Stimulated activated CD4-positive, alpha-beta T cell treated with anti-CD3 and anti-CD28 coated beads, Interleukin-12 subunit alpha, Interleukin-12 subunit beta, amount 100 ng/mL, for 48 hours (primary cell): ENCODE measurements around the gene NCAM1.

Source experiments
- DNase-seq, 3 donors: peaks; one replicate each; pipeline ENCODE4 v3.0.0-alpha.2; 2020; ENCODE audit warnings: low read depth in 2 of 3, low spot score in 1 of 3

Gene NCAM1

GRCh38 chr11:113129261-113129992 is 168.2 kb downstream of the NCAM1 start:
- DNase-seq: no peak

GRCh38 chr11:113131036-113131775 is 170.0 kb downstream of the NCAM1 start:
- no peak for DNase-seq

- DNase-seq: no peak
These were observed 171.9 kb downstream of the NCAM1 start for GRCh38 chr11:113133071-113133470.

GRCh38 chr11:113134626-113135025 is 173.4 kb downstream of the NCAM1 start:
- no peak for DNase-seq

GRCh38 chr11:113137713-113138529 is 176.7 kb downstream of the NCAM1 start:
- DNase-seq: no peak

GRCh38 chr11:113138731-113139130 is 177.5 kb downstream of the NCAM1 start:
- no peak for DNase-seq

GRCh38 chr11:113141010-113141409 is 179.8 kb downstream of the NCAM1 start:
- no peak for DNase-seq

DNA sequence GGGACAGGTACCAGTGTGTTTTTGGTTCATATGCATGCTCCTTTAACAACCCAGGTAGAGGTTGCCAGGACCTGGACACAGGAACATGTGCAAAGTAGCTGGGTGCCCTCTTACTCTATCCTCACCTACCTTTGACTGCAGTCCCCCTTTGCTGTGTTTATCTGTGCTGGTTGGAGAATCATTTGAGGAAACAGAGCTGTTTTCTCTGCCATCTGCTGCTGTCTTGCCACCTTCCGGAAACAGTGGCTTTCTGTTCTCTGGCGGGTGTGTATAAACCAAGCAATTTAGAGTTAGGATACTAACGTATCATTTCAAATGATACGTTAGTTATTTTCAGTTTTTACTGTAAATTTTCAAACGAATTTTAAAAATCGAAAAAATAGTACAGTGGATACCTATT is 181.3 kb downstream of the NCAM1 start:
- DNase-seq: no peak

- DNase-seq: no peak
These were observed 186.0 kb downstream of the NCAM1 start for GRCh38 chr11:113147249-113147648.

DNA sequence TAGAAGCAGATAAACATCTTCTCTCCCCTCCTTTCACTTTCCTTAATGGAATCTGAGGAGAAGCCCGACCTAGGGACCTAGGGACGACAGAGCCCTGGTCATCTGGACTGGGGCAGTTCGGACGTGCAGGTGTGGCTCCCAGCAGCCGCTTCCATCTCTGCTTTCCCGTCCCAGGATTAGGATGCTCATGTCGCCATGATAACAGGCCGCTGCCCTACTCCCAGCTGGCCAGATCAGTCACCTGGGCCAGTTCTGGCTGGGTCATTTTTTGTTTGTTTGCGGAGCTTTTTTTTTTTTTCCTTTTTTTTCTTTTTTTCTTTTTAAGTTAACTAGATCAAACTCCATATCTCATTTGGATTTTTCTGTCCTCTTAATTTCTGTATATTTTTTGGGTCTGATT is 186.9 kb downstream of the NCAM1 start:
- no peak for DNase-seq

GRCh38 chr11:113148652-113149051 is 187.4 kb downstream of the NCAM1 start:
- no peak for DNase-seq

- no peak for DNase-seq
These were observed 190.3 kb downstream of the NCAM1 start for GRCh38 chr11:113151521-113151920.

- DNase-seq: no peak
These were observed 191.3 kb downstream of the NCAM1 start for GRCh38 chr11:113152500-113152899.

DNA sequence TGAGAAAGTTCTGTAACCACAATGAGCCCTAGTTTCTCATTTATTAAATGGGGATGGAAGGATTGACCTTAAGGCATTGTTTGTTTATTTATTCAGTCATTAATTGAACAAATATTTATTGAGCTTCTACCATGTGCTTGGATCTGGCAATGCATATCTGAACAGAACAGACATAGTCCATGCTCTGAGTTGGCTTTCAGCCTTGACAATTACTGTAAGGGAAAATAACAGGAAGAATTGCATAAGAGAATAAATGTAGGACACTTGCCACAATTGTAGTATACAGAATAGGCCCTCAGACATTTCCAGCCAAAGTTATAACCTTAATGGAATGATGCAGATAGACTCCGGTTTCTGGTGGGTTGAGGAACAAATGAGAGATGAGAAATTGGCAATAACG is 192.6 kb downstream of the NCAM1 start:
- no peak for DNase-seq

DNA sequence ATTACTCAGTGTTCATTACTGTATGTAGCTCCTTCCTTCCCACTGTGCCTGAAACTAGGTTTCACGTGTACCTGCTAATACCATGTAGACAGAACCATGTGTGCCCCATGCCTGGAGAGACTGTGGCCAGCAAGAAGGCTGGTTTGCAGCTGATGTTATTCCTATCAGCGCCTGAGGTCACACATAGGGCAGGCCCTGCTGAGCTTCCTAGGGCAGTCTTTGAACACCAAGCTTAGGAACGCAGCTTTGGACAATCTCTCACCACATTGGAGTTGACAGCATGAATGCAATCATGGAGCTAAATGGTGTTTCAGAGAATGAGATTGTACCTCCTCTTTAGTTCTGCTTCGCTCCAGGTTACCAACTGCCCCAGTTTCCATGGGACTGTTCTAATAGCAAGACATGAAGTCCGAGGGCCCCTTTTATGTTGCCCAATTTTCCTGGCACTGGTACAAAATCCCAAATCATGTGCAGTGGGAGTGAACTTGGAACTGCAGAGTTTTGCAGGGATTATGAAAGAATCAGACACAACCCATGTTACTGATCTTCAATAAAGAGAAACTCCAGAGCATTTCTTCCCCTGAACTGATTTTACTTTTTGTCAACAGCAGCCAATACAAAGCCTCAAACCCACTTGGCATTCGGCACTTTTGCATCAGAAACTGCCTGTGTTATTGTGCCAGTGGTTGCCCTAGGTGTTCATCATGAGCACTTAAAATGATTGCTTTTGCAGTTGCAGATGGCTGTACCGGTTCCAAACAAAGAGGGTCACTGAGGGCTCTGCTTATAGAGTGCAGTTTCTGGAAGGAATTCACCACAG is 199.0 kb downstream of the NCAM1 start:
- DNase-seq: no peak

DNA sequence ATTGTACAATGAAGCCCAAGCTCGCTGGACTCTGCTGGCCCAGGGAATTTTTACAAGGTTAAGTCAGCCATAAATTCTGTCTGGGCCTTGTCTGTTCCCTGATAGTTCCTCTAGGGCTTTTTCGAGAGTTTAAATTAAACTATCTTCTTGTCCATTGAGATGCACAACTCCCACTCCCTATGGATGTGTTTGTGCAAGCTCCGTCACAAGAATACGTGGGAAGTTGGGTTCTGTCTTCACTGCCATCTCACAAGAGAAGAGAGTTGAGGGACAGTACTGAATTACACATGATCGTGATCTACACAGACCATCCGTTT is 199.5 kb downstream of the NCAM1 start:
- no peak for DNase-seq

DNA sequence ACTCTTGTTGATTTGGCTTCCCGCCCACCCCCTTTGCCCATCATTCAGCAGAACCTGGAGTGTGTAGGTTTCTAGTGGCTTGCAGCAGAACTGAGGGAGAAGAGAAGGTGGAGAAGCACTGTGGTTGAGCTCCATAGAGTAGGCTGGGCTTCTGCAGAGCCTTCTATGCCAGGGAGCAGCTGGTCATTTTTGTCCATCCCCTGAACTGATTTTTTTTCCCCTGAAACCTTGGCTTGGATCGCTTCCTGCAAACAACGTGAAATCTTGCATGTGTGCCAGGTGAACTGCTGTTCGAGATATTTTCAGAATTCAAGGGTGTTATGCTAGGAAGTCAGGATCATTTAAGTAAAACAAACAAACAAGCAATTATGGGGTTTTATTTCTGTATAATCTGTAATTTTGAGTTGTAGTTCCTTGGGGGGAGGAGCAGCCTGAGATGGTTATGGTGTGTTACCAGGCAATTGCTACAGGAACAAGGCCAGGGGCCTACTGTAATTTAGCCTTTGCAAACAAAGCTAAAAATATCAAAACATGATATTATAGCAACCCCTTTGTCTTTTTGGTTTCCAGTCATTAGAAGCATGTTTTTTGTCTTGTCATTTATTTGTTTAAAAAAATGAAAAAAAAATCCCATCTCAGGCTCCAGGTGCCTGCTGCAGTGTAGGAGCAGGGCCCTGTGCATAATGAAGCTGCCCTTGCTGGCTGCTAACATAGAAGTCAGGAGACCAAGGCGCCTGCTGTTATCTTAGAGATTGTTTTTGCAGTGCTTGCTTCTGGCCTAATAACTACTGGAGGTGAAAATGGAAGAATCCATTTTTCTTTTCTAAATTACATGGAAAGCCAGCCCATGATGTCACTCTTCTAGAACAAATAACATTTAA is 200.7 kb downstream of the NCAM1 start:
- DNase-seq: no peak

DNA sequence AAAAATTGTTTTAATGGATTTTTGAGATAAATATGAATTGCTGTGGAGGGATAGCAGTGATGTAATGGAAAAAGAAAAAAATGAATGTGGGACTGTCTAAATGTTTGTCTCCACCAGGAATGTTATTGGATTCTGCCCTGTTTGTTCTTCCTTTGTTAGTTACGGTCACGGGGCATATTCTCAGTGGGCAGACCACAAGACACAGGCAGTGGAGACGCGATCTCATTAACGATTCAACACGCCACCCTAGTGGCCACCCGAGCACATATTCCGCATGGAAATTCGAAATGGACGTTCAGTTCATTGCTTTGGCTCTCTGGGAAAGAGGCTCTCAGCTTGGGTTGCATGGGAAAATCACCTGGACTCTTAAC is 201.4 kb downstream of the NCAM1 start:
- no peak for DNase-seq

- DNase-seq: no peak
These were observed 202.2 kb downstream of the NCAM1 start for GRCh38 chr11:113163291-113164030.

GRCh38 chr11:113166280-113166679 is 205.1 kb downstream of the NCAM1 start:
- DNase-seq: no peak
